GM19468 (cell line): Measurements from ENCODE around the gene MOSMO.
"Not testable (repeated sequence)": the region's sequence is repeated elsewhere in the genome, so short reads cannot be mapped to it uniquely, and the experiment has no call there.

Experiments
- ATAC-seq: cut with Tn5 transposase; IDR thresholded peaks from one replicate; pipeline ENCODE4 v1.9.1; 2021; ENCODE audit warnings: mild to moderate bottlenecking, moderate library complexity, moderate number of reproducible peaks; ENCODE audit not compliant: unreplicated experiment; ENCODE audit errors: extremely low read depth

Gene MOSMO

GRCh38 chr16:22088642-22089041, 80.7 kb downstream of the MOSMO start:
- no peak for ATAC-seq

DNA sequence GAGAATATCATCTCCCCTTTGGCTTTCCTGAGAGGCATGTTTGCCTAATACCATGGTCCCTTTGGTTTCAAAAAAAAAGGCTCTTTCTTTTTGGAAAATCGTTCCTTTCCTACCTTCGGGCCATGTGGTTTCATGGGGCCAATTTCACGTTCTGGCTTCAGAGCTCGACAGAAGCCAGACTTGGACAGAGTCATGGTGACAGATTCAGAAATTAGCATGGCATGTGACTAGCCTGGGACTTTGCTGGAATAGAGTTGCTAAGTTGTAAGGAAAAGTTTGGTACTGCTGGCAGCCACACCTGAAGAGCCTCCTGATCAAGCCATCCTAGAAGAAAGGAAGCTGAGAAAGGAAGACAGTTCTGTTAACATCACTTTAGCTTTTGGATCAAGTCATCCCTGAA, 82.0 kb downstream of the MOSMO start:
- no peak for ATAC-seq

DNA sequence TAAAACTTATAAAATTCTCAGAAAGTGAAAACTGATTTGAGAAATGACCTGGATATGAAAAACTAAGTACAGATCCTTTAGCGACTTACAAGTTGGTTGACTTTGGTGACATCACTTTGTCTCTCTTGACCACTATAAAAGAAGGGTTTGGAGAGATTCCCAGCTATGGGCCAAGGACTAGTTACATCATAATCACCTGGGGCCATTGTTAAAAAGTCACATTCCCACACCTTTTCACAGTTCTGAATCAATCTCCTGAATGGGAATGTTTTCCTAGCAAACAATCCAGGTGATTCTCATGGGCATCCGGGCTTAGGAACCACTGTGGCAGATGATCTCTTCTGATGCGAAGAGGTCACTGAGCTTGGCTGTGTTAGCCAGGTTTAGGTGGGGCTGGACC, 83.8 kb downstream of the MOSMO start:
- no peak for ATAC-seq

GRCh38 chr16:22092143-22092933, 84.4 kb downstream of the MOSMO start, which contains the start of gene VWA3A:
Gene VWA3A, plus strand, starts transcription at chr16:22092541. Its CDS starts 97 bp downstream, at chr16:22092638.
- no peak for ATAC-seq

DNA sequence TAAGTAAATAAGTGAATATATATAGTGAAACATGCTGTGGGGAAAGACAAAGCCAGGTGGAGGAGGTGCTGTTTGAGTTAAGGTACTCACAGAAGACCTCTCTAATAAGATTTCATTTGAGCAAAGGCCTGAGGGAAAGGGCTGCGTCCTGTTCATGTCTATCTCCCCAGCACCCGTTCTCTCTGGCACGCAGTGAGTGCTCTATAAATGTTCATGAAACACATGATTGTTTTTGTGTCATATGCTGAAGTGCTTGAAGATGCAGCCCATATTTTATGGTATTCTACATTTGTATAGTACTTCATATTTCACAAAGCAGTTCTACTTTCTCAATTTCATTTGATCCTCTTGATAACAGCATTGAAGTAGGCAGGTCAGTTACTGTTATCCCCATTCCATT, 85.4 kb downstream of the MOSMO start:
- ATAC-seq = no peak

- ATAC-seq = no peak
Observed at GRCh38 chr16:22093996-22094395, 86.1 kb downstream of the MOSMO start.

- ATAC-seq = no peak
Observed at GRCh38 chr16:22098405-22099255, 90.7 kb downstream of the MOSMO start.

- ATAC-seq = no peak
Observed at GRCh38 chr16:22099256-22099975, 91.5 kb downstream of the MOSMO start.

GRCh38 chr16:22103441-22103840, 95.5 kb downstream of the MOSMO start:
- no peak for ATAC-seq

GRCh38 chr16:22109258-22109898, 101.5 kb downstream of the MOSMO start:
- ATAC-seq = no peak

DNA sequence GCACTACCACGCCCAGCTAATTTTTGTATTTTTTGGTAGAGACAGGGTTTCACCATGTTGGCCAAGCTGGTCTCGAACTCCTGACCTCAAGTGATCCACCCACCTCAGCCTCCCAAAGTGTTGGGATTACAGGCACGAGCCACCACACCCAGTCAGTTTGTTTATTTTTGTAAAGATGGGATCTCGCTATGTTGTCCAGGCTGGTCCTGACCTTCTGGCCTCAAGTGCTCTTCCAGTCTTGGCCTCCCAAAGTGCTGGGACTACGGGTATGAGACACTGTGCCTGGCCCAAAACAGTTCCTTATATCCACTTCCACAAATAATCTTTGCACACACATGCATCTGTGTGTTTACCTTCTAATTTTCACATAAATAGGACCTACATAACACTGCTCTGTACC, 103.7 kb downstream of the MOSMO start:
- not testable (repeated sequence) for ATAC-seq

GRCh38 chr16:22116095-22116700, 108.3 kb downstream of the MOSMO start:
- ATAC-seq = no peak

DNA sequence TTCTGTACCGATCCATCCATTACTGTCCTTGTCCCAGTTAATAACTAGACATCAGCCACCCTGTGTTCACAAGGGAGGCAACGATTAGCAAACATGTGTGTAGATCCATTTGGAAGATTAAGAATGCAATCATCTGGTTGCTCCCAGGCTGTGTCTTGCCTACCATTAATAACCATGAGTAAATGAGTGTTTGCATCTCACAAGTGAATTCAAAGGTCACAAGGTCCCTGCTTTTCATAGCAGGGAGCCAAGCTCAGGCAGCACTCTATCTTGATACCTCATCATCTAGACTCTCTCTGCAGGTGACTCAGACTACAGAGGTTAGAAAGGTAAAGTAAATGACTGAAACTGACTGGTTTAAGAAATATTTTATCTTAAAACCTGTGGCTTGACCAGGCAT, 109.7 kb downstream of the MOSMO start:
- ATAC-seq = no peak

DNA sequence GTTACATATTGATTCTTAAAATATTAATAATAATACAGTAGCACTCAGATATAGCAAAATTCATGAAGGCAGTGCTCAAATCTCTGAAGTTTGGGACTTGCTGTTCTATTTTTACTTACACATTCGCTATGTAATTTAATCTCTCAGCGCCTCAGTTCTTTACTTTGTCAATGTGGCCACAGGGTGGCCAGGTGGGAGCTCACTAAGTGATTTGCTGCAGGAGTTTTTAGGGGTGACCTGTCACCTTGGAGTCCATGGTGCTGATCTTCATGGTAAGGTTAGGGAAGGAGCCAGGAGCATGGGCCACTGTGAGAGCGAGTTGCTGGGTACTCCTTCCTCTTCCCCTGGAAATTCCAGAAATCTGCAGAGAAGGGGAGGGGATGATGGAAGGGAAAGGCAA, 112.5 kb downstream of the MOSMO start:
- ATAC-seq = no peak

GRCh38 chr16:22122239-22122638, 114.3 kb downstream of the MOSMO start:
- ATAC-seq = no peak

- no peak for ATAC-seq
Observed at GRCh38 chr16:22123146-22123545, 115.2 kb downstream of the MOSMO start.

DNA sequence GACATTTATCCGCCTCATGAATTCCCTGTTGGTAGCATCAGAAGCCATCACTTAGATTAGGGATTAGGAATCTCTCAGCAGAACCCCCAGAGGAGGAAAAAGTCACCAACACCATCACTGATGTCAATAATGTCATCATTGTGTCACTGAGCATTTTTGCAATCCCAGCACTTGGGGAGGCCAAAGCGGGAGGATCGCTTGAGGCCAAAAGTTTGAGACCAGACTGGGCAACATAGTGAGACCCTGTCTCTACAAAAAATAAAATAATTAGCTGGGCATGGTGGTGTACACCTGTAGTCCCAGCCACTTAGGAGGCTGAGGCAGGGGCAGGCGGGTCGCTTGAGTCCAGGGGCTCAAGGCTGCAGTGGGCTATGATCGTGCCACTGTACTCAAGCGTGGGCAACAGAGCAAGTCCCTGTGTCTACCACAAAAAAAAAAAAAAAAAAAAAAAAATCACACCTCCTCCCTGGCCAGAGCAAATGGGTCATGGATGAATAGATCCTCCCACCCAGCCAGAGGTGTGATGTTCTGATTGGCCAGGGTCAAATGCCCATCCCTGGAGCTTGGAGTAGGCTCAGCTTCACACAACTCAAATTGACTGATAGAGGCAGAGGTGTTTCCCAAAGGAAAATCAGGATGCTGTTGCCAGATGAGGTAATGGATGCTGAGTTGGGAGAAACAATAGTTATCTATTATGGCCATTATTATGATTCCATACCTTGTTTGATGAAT, 116.0 kb downstream of the MOSMO start:
- ATAC-seq = no peak

DNA sequence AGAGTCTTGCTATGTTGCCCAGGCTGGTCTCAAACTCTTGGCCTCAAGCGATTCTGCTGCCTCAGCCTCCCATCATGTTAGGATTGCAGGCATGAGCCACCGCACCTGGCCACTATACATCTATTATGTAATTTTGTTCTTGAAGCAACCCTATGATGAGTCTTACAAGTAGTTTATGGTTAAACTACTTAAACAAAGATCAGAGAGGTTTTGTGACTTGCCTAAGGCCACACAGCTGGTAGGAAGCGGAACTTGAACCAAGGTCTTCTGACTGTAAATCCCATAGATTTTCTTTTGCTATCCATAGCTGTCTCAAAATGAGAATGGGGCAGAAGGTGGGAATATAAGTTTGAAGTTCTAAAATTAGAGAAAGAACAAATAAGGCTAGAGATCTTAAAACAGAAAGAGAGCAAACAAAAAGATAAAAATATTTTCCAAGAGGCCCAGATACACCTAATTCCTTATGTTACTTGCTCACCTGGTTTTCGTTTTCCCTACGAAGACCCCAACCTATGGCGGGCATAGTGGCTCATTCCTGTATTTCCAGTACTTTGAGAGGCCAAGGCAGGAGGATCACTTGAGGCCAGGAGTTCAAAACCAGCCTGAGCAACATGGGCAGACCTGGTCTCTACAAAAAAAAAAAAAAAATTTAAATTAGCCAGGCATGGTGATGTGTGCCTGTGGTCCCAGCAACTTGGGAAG, 116.8 kb downstream of the MOSMO start:
- no peak for ATAC-seq
